ELR (cell line): ENCODE measurements around the gene OR9K2.
A peak's percentile ranks its signal among the peaks of the same experiment; 100 is the strongest.
"Not testable (repeated sequence)": the region's sequence is repeated elsewhere in the genome, so short reads cannot be mapped to it uniquely, and the experiment has no call there.

ENCODE experiments used
- DNase-seq: peaks from one replicate; pipeline ENCODE4 v3.0.0-alpha.2; 2015; ENCODE audit warnings: low read depth

The OR9K2 gene

GRCh38 chr12:55126106-55126505 is at the start of gene OR9K2:
TSS of gene OR9K2 (plus strand) at chr12:55126406. CDS start at chr12:55129835, 3,429 bp downstream.
- DNase-seq: no peak

GRCh38 chr12:55092579-55092978 is 33.6 kb upstream of the OR9K2 start:
- DNase-seq: no peak

GRCh38 chr12:55112378-55112875 is 13.8 kb upstream of the OR9K2 start:
- no peak for DNase-seq

GRCh38 chr12:55116152-55116551 is 10.1 kb upstream of the OR9K2 start:
- DNase-seq: no peak

GRCh38 chr12:55132816-55133215 is 6.6 kb downstream of the OR9K2 start:
- peak; percentile 10 for DNase-seq

GRCh38 chr12:55142669-55143565 is 16.7 kb downstream of the OR9K2 start:
- peak; percentile 70 for DNase-seq

GRCh38 chr12:55143566-55143870 is 17.3 kb downstream of the OR9K2 start:
- no peak for DNase-seq

GRCh38 chr12:55167010-55167640 is 40.9 kb downstream of the OR9K2 start:
- DNase-seq: not testable (repeated sequence)

GRCh38 chr12:55171445-55171844 is 45.2 kb downstream of the OR9K2 start:
- no peak for DNase-seq

- not testable (repeated sequence) for DNase-seq
Measured at GRCh38 chr12:55171846-55172245, 45.6 kb downstream of the OR9K2 start.

- DNase-seq: no peak
Measured at GRCh38 chr12:55172686-55173085, 46.5 kb downstream of the OR9K2 start.

- no peak for DNase-seq
Measured at GRCh38 chr12:55173456-55173855, 47.2 kb downstream of the OR9K2 start.
